ENCODE results near the gene ZNF274.

- no peak for TF ChIP-seq EZH2 (IDR thresholded peaks at IDR 0.05; ENCODE audit: borderline replicate concordance, insufficient read depth, low read depth, low read length, poor library complexity, severe bottlenecking)
- no peak for TF ChIP-seq CTCF (IDR thresholded peaks at IDR 0.05)
These were observed 45.2 kb downstream of the ZNF274 start for GRCh38 chr19:58227964-58228584.

Data from B cell (primary cell).